CD4-positive, CD25-positive, alpha-beta regulatory T cell (primary cell): Measurements from ENCODE around the gene KLHL7. TPM values are rescaled to one million over a fixed set of nuclear protein-coding genes. Genes with fewer than 3 reads are reported as not detected.

Experiments
- ATAC-seq, 2 donors: fragments of 150-1000 bp; cut with Tn5 transposase; one replicate each; pipeline ENCODE4 v1.10.0; 2021; ENCODE audit warnings: low read depth in 2 of 2, moderate number of reproducible peaks in 2 of 2, moderate library complexity in 1 of 2
- DNase-seq, 3 donors: peaks; one replicate each; pipeline versions ENCODE4 v3.0.0 to v3.0.0-alpha.2; 2012 to 2022; ENCODE audit warnings: mixed read lengths in 1 of 3
- H3K27ac ChIP-seq: one replicate; pipeline ENCODE4 v1.7.0; 2013; ENCODE audit warnings: mild to moderate bottlenecking, low read length; ENCODE audit not compliant: insufficient read depth, poor library complexity, severe bottlenecking
- H3K27me3 ChIP-seq: one replicate; pipeline ENCODE4 v1.7.0; 2013; ENCODE audit warnings: low read length; ENCODE audit not compliant: control insufficient read depth, insufficient read depth
- H3K36me3 ChIP-seq: one replicate; pipeline ENCODE4 v1.7.0; 2013; ENCODE audit warnings: mild to moderate bottlenecking, low read length, moderate library complexity; ENCODE audit not compliant: control insufficient read depth, insufficient read depth
- H3K4me1 ChIP-seq: 2 replicates; pipeline ENCODE4 v1.7.0; 2013; ENCODE audit warnings: mild to moderate bottlenecking, low read length; ENCODE audit not compliant: insufficient read depth, control insufficient read depth, poor library complexity, severe bottlenecking
- H3K4me3 ChIP-seq: one replicate; pipeline ENCODE4 v1.7.0; 2013; ENCODE audit warnings: low read depth, mild to moderate bottlenecking, low read length, moderate library complexity
- H3K9me3 ChIP-seq, 2 experiments: 1 replicate in 1 of 2; 2 replicates in 1 of 2; pipeline ENCODE4 v1.7.0; 2013; ENCODE audit warnings: low read length in 2 of 2, mild to moderate bottlenecking in 1 of 2, moderate library complexity in 1 of 2; ENCODE audit not compliant: control insufficient read depth in 2 of 2
- H3K27ac Mint-ChIP-seq, 3 donors: one replicate each; pipeline ENCODE4 v1.8.0; 2020 to 2022; ENCODE audit warnings: mild to moderate bottlenecking in 3 of 3, mixed read lengths in 3 of 3, moderate library complexity in 2 of 3
- H3K27me3 Mint-ChIP-seq: one replicate; pipeline ENCODE4 v1.8.0; 2022; ENCODE audit warnings: mild to moderate bottlenecking, mixed read lengths
- H3K36me3 Mint-ChIP-seq: one replicate; pipeline ENCODE4 v1.8.0; 2020; ENCODE audit warnings: mixed read lengths
- H3K4me1 Mint-ChIP-seq, 4 donors: one replicate each; pipeline ENCODE4 v1.8.0; 2020 to 2022; ENCODE audit warnings: mixed read lengths in 4 of 4, mild to moderate bottlenecking in 1 of 4
- H3K4me3 Mint-ChIP-seq, 4 donors: one replicate each; pipeline ENCODE4 v1.8.0; 2020 to 2022; ENCODE audit warnings: mild to moderate bottlenecking in 4 of 4, mixed read lengths in 4 of 4, moderate library complexity in 3 of 4
- H3K9me3 Mint-ChIP-seq, 7 donors: one replicate each; pipeline ENCODE4 v1.8.0; 2020 to 2022; ENCODE audit warnings: mixed read lengths in 7 of 7, mild to moderate bottlenecking in 3 of 7, moderate library complexity in 2 of 7
- polyA plus RNA-seq, 4 donors: library from polyadenylated mRNA; unstranded; fragments of 300-500 nt; fragmentation: Illumina TruSeq; gene quantifications; one replicate each; pipeline ENCODE4 v1.2.3, GENCODE V29; 2021
- total RNA-seq: library from RNA; stranded (reverse); gene quantifications from one replicate; pipeline ENCODE4 v1.2.3, GENCODE V29; 2022

The KLHL7 gene
- total and polyA plus RNA-seq, 5 donors from 2014 or later, result 19.7 to 32.4 (median 25.9) TPM

- no peak overlapping the region for H3K27ac ChIP-seq
- ATAC-seq, result no peak
- peaks cover 22% of the 10 kb centered on the region for H3K27me3 Mint-ChIP-seq
Measured at GRCh38 chr7:23208316-23208715, 102.7 kb downstream of the KLHL7 start.

GRCh38 chr7:23210506-23210905 is 104.9 kb downstream of the KLHL7 start:
- Mint-ChIP-seq H3K27ac (no peak overlapping the region), H3K9me3 (no peaks in the 10 kb centered on the region), H3K36me3 (no peaks in the 10 kb centered on the region), H3K4me1 (peaks cover 0 to 8% (median 3%) of the 10 kb centered on the region in 4 donors), H3K4me3 (no peak overlapping the region), H3K27me3 (peaks cover 28% of the 10 kb centered on the region)
- no peaks in the 10 kb centered on the region for H3K4me1 ChIP-seq
- DNase-seq, result no peak
- no peaks in the 10 kb centered on the region for H3K27me3 ChIP-seq
- H3K27ac ChIP-seq, result no peak overlapping the region
- no peak overlapping the region for H3K4me3 ChIP-seq
- ATAC-seq, result no peak
- no peaks in the 10 kb centered on the region for H3K36me3 ChIP-seq
- H3K9me3 ChIP-seq, result no peaks in the 10 kb centered on the region

More at GRCh38 chr7:23208316-23208715, 102.7 kb downstream of the KLHL7 start:
- H3K4me1 ChIP-seq, result no peaks in the 10 kb centered on the region
- Mint-ChIP-seq H3K27ac (no peak overlapping the region), H3K4me3 (no peak overlapping the region), H3K4me1 (peaks cover 0 to 11% (median 5%) of the 10 kb centered on the region in 4 donors), H3K36me3 (peaks cover 7% of the 10 kb centered on the region), H3K9me3 (no peaks in the 10 kb centered on the region)
- peaks cover 3% of the 10 kb centered on the region for H3K36me3 ChIP-seq
- H3K4me3 ChIP-seq, result no peak overlapping the region
- no peaks in the 10 kb centered on the region for H3K9me3 ChIP-seq
- DNase-seq, result no peak
- peaks cover 2% of the 10 kb centered on the region for H3K27me3 ChIP-seq

DNA sequence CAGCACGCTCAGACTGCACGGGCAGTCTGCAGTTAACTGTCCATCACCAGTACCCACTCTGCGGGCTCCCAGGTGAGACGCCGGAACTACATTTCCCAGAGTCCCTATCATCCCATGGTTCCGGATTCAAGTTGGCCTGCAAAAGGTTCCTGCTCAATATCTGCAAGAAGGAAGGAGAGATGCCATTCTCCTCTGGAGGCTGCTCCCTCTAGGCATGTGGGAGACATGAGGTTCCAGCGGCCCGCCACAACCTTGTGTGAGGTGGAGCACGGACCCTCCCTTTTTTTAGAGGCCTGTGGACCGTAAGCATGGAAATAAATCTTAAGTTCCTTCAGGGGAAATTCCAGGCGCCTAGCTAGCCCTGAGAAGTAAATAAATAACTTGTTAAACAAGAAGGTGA is 106.0 kb downstream of the KLHL7 start:
- peaks cover 30% of the 10 kb centered on the region for H3K27me3 Mint-ChIP-seq
- no peak for DNase-seq

GRCh38 chr7:23212395-23212794 is 106.8 kb downstream of the KLHL7 start:
- H3K9me3 ChIP-seq, result no peaks in the 10 kb centered on the region
- Mint-ChIP-seq H3K4me3 (peak overlapping the region in 1 of 4 donors; percentile 49), H3K27me3 (peaks cover 21% of the 10 kb centered on the region), H3K4me1 (no peaks in the 10 kb centered on the region), H3K36me3 (no peaks in the 10 kb centered on the region), H3K9me3 (peaks cover 0 to 1% (median 0%) of the 10 kb centered on the region in 7 donors), H3K27ac (peak overlapping the region in 1 of 3 donors; percentile 48)
- no peaks in the 10 kb centered on the region for H3K27me3 ChIP-seq
- H3K4me3 ChIP-seq, result no peak overlapping the region
- H3K4me1 ChIP-seq, result no peaks in the 10 kb centered on the region
- no peak overlapping the region for H3K27ac ChIP-seq
- no peak for DNase-seq
- no peaks in the 10 kb centered on the region for H3K36me3 ChIP-seq
- ATAC-seq, result no peak

More for the DNA sequence above, 106.0 kb downstream of the KLHL7 start:
- Mint-ChIP-seq H3K4me1 (peaks cover 0 to 4% (median 0%) of the 10 kb centered on the region in 4 donors), H3K36me3 (no peaks in the 10 kb centered on the region), H3K27ac (no peak overlapping the region), H3K4me3 (no peak overlapping the region), H3K9me3 (peaks cover 0 to 1% (median 0%) of the 10 kb centered on the region in 7 donors)
- Histone ChIP-seq H3K36me3 (no peaks in the 10 kb centered on the region), H3K27me3 (no peaks in the 10 kb centered on the region), H3K27ac (no peak overlapping the region), H3K4me3 (no peak overlapping the region), H3K4me1 (no peaks in the 10 kb centered on the region), H3K9me3 (no peaks in the 10 kb centered on the region)
- ATAC-seq, result no peak

DNA sequence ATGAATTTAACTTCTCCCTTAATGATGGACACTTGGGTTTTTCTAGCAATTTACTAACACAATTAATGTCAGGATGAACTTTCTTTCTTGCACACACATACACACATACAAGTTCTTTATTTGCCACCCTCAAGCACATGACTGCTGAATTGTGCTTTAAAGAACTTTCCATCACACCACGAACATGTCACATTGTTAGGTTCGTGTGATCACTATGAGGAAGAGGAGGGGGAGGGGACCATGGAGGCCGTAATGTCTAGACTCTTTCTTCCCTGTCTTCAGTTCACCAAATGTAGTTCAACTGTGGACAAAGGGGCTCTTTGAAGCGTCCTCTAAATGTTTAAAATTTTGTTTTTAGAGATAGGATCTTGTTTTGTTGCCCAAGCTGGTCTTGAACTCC is 107.3 kb downstream of the KLHL7 start:
- H3K9me3 Mint-ChIP-seq, result peaks cover 0 to 1% (median 0%) of the 10 kb centered on the region in 7 donors
- peaks cover 3% of the 10 kb centered on the region for H3K27me3 ChIP-seq
- H3K36me3 ChIP-seq, result no peaks in the 10 kb centered on the region
- ATAC-seq (no peak), DNase-seq (no peak)
- H3K27ac ChIP-seq, result no peak overlapping the region
- H3K36me3 Mint-ChIP-seq, result no peaks in the 10 kb centered on the region
- H3K27ac Mint-ChIP-seq, result no peak overlapping the region
- H3K9me3 ChIP-seq, result no peaks in the 10 kb centered on the region
- H3K4me3 ChIP-seq, result no peak overlapping the region
- no peaks in the 10 kb centered on the region for H3K4me1 ChIP-seq
- H3K4me1 Mint-ChIP-seq, result no peaks in the 10 kb centered on the region
- H3K27me3 Mint-ChIP-seq, result peaks cover 17% of the 10 kb centered on the region
- no peak overlapping the region for H3K4me3 Mint-ChIP-seq

GRCh38 chr7:23213755-23214154 is 108.2 kb downstream of the KLHL7 start:
- ATAC-seq (no peak), DNase-seq (no peak)
- H3K4me3 Mint-ChIP-seq, result no peak overlapping the region
- Histone ChIP-seq H3K36me3 (no peaks in the 10 kb centered on the region), H3K9me3 (no peaks in the 10 kb centered on the region), H3K27ac (no peak overlapping the region), H3K27me3 (peaks cover 3% of the 10 kb centered on the region), H3K4me3 (no peak overlapping the region), H3K4me1 (no peaks in the 10 kb centered on the region)
- H3K4me1 Mint-ChIP-seq, result no peaks in the 10 kb centered on the region
- H3K27me3 Mint-ChIP-seq, result peaks cover 17% of the 10 kb centered on the region
- no peak overlapping the region for H3K27ac Mint-ChIP-seq
- no peaks in the 10 kb centered on the region for H3K36me3 Mint-ChIP-seq
- peaks cover 0 to 1% (median 0%) of the 10 kb centered on the region in 7 donors for H3K9me3 Mint-ChIP-seq

DNA sequence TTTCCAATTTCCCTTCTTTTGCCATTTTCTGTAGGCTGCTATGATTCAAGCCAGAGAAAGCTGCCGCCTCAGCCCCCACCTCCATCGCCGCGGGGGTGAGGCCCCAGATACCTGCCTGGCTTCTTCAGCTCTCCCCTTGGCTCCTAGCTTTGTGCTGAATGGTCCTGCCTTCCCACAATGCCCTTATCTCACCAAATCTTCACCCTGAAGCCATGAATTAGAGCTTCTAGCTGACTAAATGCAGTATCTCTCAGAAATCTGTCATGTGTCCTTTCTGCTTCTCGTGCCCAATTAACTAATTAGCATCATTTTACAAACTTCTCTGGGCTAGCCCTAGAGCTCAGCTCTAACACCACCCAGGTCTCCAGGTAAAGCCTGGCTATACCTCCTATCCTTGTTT is 108.8 kb downstream of the KLHL7 start:
- peaks cover 0 to 1% (median 0%) of the 10 kb centered on the region in 7 donors for H3K9me3 Mint-ChIP-seq
- H3K36me3 ChIP-seq, result no peaks in the 10 kb centered on the region
- no peak overlapping the region for H3K27ac Mint-ChIP-seq
- ATAC-seq (no peak), DNase-seq (no peak)
- peaks cover 17% of the 10 kb centered on the region for H3K27me3 Mint-ChIP-seq
- H3K27me3 ChIP-seq, result peaks cover 3% of the 10 kb centered on the region
- no peaks in the 10 kb centered on the region for H3K4me1 ChIP-seq
- no peaks in the 10 kb centered on the region for H3K9me3 ChIP-seq
- no peak overlapping the region for H3K4me3 Mint-ChIP-seq
- no peak overlapping the region for H3K4me3 ChIP-seq
- no peak overlapping the region for H3K27ac ChIP-seq
- no peaks in the 10 kb centered on the region for H3K4me1 Mint-ChIP-seq
- no peaks in the 10 kb centered on the region for H3K36me3 Mint-ChIP-seq

- H3K9me3 ChIP-seq, result no peaks in the 10 kb centered on the region
- no peak overlapping the region for H3K27ac Mint-ChIP-seq
- no peak overlapping the region for H3K27ac ChIP-seq
- no peaks in the 10 kb centered on the region for H3K4me1 Mint-ChIP-seq
- no peak overlapping the region for H3K4me3 ChIP-seq
- no peaks in the 10 kb centered on the region for H3K36me3 ChIP-seq
- H3K4me3 Mint-ChIP-seq, result no peak overlapping the region
- peaks cover 0 to 1% (median 0%) of the 10 kb centered on the region in 7 donors for H3K9me3 Mint-ChIP-seq
- H3K27me3 Mint-ChIP-seq, result peaks cover 17% of the 10 kb centered on the region
- H3K4me1 ChIP-seq, result no peaks in the 10 kb centered on the region
- ATAC-seq (no peak), DNase-seq (no peak)
- peaks cover 3% of the 10 kb centered on the region for H3K27me3 ChIP-seq
- H3K36me3 Mint-ChIP-seq, result no peaks in the 10 kb centered on the region
Measured at GRCh38 chr7:23214938-23215337, 109.4 kb downstream of the KLHL7 start.
